NB4 (cell line): ENCODE data around the gene FRY.
A peak's percentile ranks its signal among the peaks of the same experiment; 100 is the strongest.

ENCODE experiments used
- CTCF ChIP-seq: IDR thresholded peaks from one replicate; pipeline ENCODE4 v1.5.1; 2012; ENCODE audit warnings: low read depth, low read length
- MAX ChIP-seq: IDR thresholded peaks from 2 replicates; pipeline ENCODE4 v1.6.1; 2011; ENCODE audit warnings: low read depth, low read length
- POLR2A ChIP-seq: IDR thresholded peaks from 2 replicates; pipeline ENCODE4 v1.6.1; 2011; ENCODE audit warnings: mild to moderate bottlenecking; ENCODE audit not compliant: insufficient read length; ENCODE audit errors: extremely low read depth

GRCh38 chr13:32098272-32098671 is 66.7 kb downstream of the FRY start:
- no peak for TF ChIP-seq CTCF
- TF ChIP-seq MAX = peak; percentile 33; the same call in 1 of the 2 replicates
- TF ChIP-seq POLR2A = no peak
